Glutamatergic neuron (in vitro differentiated cells): ENCODE measurements around the gene DCHS1. TPM values are rescaled to one million over a fixed set of nuclear protein-coding genes. Genes with fewer than 3 reads are reported as not detected.
"Not testable (repeated sequence)": the region's sequence is repeated elsewhere in the genome, so short reads cannot be mapped to it uniquely, and the experiment has no call there.

Experiments
- DNase-seq: peaks from one replicate; pipeline ENCODE4 v3.0.0; 2022
- H3K27ac Mint-ChIP-seq: one replicate; pipeline ENCODE4 v1.8.0; 2020; ENCODE audit warnings: mild to moderate bottlenecking, mixed read lengths, inconsistent platforms; ENCODE audit not compliant: unreplicated experiment
- H3K27me3 Mint-ChIP-seq: one replicate; pipeline ENCODE4 v1.8.0; 2020; ENCODE audit warnings: mild to moderate bottlenecking, moderate library complexity, mixed read lengths, inconsistent platforms; ENCODE audit not compliant: unreplicated experiment
- H3K36me3 Mint-ChIP-seq: one replicate; pipeline ENCODE4 v1.8.0; 2020; ENCODE audit warnings: mild to moderate bottlenecking, mixed read lengths, inconsistent platforms; ENCODE audit not compliant: unreplicated experiment
- H3K4me1 Mint-ChIP-seq: one replicate; pipeline ENCODE4 v1.8.0; 2020; ENCODE audit warnings: mild to moderate bottlenecking, low read depth, mixed read lengths, inconsistent platforms; ENCODE audit not compliant: unreplicated experiment
- H3K4me3 Mint-ChIP-seq: one replicate; pipeline ENCODE4 v1.8.0; 2020; ENCODE audit warnings: mild to moderate bottlenecking, mixed read lengths, inconsistent platforms; ENCODE audit not compliant: unreplicated experiment
- H3K9me3 Mint-ChIP-seq: one replicate; pipeline ENCODE4 v1.8.0; 2020; ENCODE audit warnings: mild to moderate bottlenecking, moderate library complexity, mixed read lengths, inconsistent platforms; ENCODE audit not compliant: unreplicated experiment
- CTCF ChIP-seq: fragments of 200-600 bp; sonication (generic); IDR thresholded peaks from one replicate; pipeline ENCODE4 v1.5.0; 2021; ENCODE audit not compliant: partially characterized antibody, unreplicated experiment
- long read RNA-seq: library from polyadenylated mRNA; unstranded; transcript quantifications from one replicate; pipeline ENCODE4 v2.0.0, GENCODE V29; 2020; ENCODE audit not compliant: unreplicated experiment
- total RNA-seq: library from RNA; stranded (reverse); fragmentation: NEBNext Ultra II Directional; extraction: Animal tissue kit (Norgen Biotek cat#: 25700); gene quantifications from one replicate; pipeline ENCODE4 v1.2.1, GENCODE V29; 2021; ENCODE audit not compliant: unreplicated experiment

The DCHS1 gene
- total RNA-seq, result 91.5 TPM
- long read RNA-seq, partial matches to known transcripts, result 0 of 3 reads
- long read RNA-seq, other reads (novel, unspliced or antisense), result 3 of 3 reads

GRCh38 chr11:6655790-6656583 is at the start of gene DCHS1:
Gene DCHS1, minus strand, starts transcription at chr11:6655809. Its CDS starts 14,196 bp downstream, at chr11:6641613.
- peak within 1 kb of the TSS; percentile 85 for H3K27ac Mint-ChIP-seq
- H3K36me3 Mint-ChIP-seq, result no peaks in the 10 kb centered on the region
- H3K4me3 Mint-ChIP-seq, result peak within 1 kb of the TSS; percentile 61
- peaks cover 4% of the 10 kb centered on the region for H3K4me1 Mint-ChIP-seq
- H3K9me3 Mint-ChIP-seq, result peaks cover 3% of the 10 kb centered on the region
- DNase-seq, result peak; percentile 72
- H3K27me3 Mint-ChIP-seq, result peaks cover 6% of the 10 kb centered on the region
- no peak for TF ChIP-seq CTCF

- DNase-seq, result peak; percentile 53
- no peak overlapping the region for H3K4me3 Mint-ChIP-seq
- H3K9me3 Mint-ChIP-seq, result peaks cover 1% of the 10 kb centered on the region
- no peak overlapping the region for H3K27ac Mint-ChIP-seq
- TF ChIP-seq CTCF, result no peak
- peaks cover 8% of the 10 kb centered on the region for H3K4me1 Mint-ChIP-seq
- no peaks in the 10 kb centered on the region for H3K36me3 Mint-ChIP-seq
- H3K27me3 Mint-ChIP-seq, result peaks cover 2% of the 10 kb centered on the region
Measured at GRCh38 chr11:6703247-6704063, 47.8 kb upstream of the DCHS1 start.

GRCh38 chr11:6701955-6702354 is 46.3 kb upstream of the DCHS1 start:
- H3K4me3 Mint-ChIP-seq, H3K4me1 Mint-ChIP-seq, DNase-seq, H3K27ac Mint-ChIP-seq, H3K36me3 Mint-ChIP-seq, H3K9me3 Mint-ChIP-seq, H3K27me3 Mint-ChIP-seq: not testable (repeated sequence)

- no peak for DNase-seq
Measured at GRCh38 chr11:6695377-6695776, 39.8 kb upstream of the DCHS1 start.

GRCh38 chr11:6694229-6694535 is 38.6 kb upstream of the DCHS1 start:
- TF ChIP-seq CTCF, result no peak
- Mint-ChIP-seq H3K4me3 (no peak overlapping the region), H3K4me1 (no peaks in the 10 kb centered on the region), H3K36me3 (peaks cover 5% of the 10 kb centered on the region), H3K9me3 (no peaks in the 10 kb centered on the region), H3K27me3 (no peaks in the 10 kb centered on the region), H3K27ac (no peak overlapping the region)
- no peak for DNase-seq

More at GRCh38 chr11:6695377-6695776, 39.8 kb upstream of the DCHS1 start:
- no peak overlapping the region for H3K27ac Mint-ChIP-seq
- H3K9me3 Mint-ChIP-seq, result no peaks in the 10 kb centered on the region
- no peak overlapping the region for H3K4me3 Mint-ChIP-seq
- H3K27me3 Mint-ChIP-seq, result no peaks in the 10 kb centered on the region
- TF ChIP-seq CTCF, result no peak
- H3K36me3 Mint-ChIP-seq, result no peaks in the 10 kb centered on the region
- no peaks in the 10 kb centered on the region for H3K4me1 Mint-ChIP-seq
